WTC11 (cell line): ENCODE measurements around the gene SASH3. TPM values are rescaled to one million over a fixed set of nuclear protein-coding genes. Genes with fewer than 3 reads are reported as not detected.

Source experiments
- ATAC-seq: fragments of 200-7000 bp; cut with Tn5 transposase; 2 replicates; pipeline ENCODE4 v1.10.0; 2021; ENCODE audit warnings: mild to moderate bottlenecking, moderate library complexity
- CTCF ChIA-PET: fragments of 300-600 bp; sonication (Branson Sonifier 250); formaldehyde crosslinking; loops from one replicate; lab custom pipeline; 2021; ENCODE audit warnings: antibody characterized with exemption; lab: Charles Lee
- POLR2A ChIA-PET: fragments of 350-600 bp; sonication (Branson Sonifier 250); formaldehyde crosslinking; loops from one replicate; lab custom pipeline; 2021; ENCODE audit warnings: antibody characterized with exemption; lab: Charles Lee
- DNase-seq: peaks from one replicate; pipeline ENCODE4 v3.0.0; 2021; ENCODE audit warnings: low spot score
- H3K27ac Mint-ChIP-seq: 2 replicates; pipeline ENCODE4 v1.8.0; 2021; ENCODE audit warnings: mixed read lengths
- H3K27me3 Mint-ChIP-seq: 2 replicates; pipeline ENCODE4 v1.8.0; 2021; ENCODE audit warnings: low read depth, mild to moderate bottlenecking, moderate library complexity, mixed read lengths
- H3K36me3 Mint-ChIP-seq: 2 replicates; pipeline ENCODE4 v1.8.0; 2021; ENCODE audit warnings: mixed read lengths
- H3K4me1 Mint-ChIP-seq: 2 replicates; pipeline ENCODE4 v1.8.0; 2022; ENCODE audit warnings: mixed read lengths
- H3K4me3 Mint-ChIP-seq: 2 replicates; pipeline ENCODE4 v1.8.0; 2021; ENCODE audit warnings: mild to moderate bottlenecking, moderate library complexity, mixed read lengths
- H3K9me3 Mint-ChIP-seq: 2 replicates; pipeline ENCODE4 v1.8.0; 2021; ENCODE audit warnings: mixed read lengths
- CBFB ChIP-seq: sonication (generic); formaldehyde crosslinking; IDR thresholded peaks from 2 replicates; pipeline ENCODE4 v1.8.1; 2022; ENCODE audit warnings: mild to moderate bottlenecking, low read depth, missing genetic modification reagents
- CREB1 ChIP-seq: sonication (generic); formaldehyde crosslinking; IDR thresholded peaks from 2 replicates; pipeline ENCODE4 v1.8.0; 2023; ENCODE audit warnings: mild to moderate bottlenecking, missing genetic modification reagents
- ELF4 ChIP-seq: sonication (generic); formaldehyde crosslinking; IDR thresholded peaks from 2 replicates; pipeline ENCODE4 v1.8.1; 2022; ENCODE audit warnings: low read depth, mild to moderate bottlenecking, moderate library complexity, missing genetic modification reagents
- EMX1 ChIP-seq: fragments of 250-450 bp; sonication (Bioruptor Pico); IDR thresholded peaks from 2 replicates; pipeline ENCODE4 v1.8.0; 2021; ENCODE audit warnings: mild to moderate bottlenecking
- FOXJ3 ChIP-seq: sonication (generic); formaldehyde crosslinking; IDR thresholded peaks from 2 replicates; pipeline ENCODE4 v1.9.0; 2021; ENCODE audit warnings: missing genetic modification reagents, mild to moderate bottlenecking, borderline replicate concordance
- GABPB1 ChIP-seq: sonication (generic); formaldehyde crosslinking; IDR thresholded peaks from 2 replicates; pipeline ENCODE4 v1.8.1; 2023; ENCODE audit warnings: mild to moderate bottlenecking, missing genetic modification reagents
- GRHL2 ChIP-seq: fragments of 250-450 bp; sonication (Bioruptor Pico); IDR thresholded peaks from 2 replicates; pipeline ENCODE4 v1.8.0; 2022; ENCODE audit warnings: mild to moderate bottlenecking, moderate library complexity; ENCODE audit not compliant: insufficient replicate concordance, severe bottlenecking
- IRF2 ChIP-seq: sonication (generic); formaldehyde crosslinking; IDR thresholded peaks from 2 replicates; pipeline ENCODE4 v1.8.0; 2022; ENCODE audit warnings: low read depth, missing genetic modification reagents, borderline replicate concordance
- MXD4 ChIP-seq: fragments of 250-450 bp; sonication (Bioruptor Pico); IDR thresholded peaks from 2 replicates; pipeline ENCODE4 v1.8.0; 2021; ENCODE audit warnings: mild to moderate bottlenecking, moderate library complexity, borderline replicate concordance
- NFATC4 ChIP-seq: fragments of 250-450 bp; sonication (Bioruptor Pico); IDR thresholded peaks from 2 replicates; pipeline ENCODE4 v1.9.0; 2021; ENCODE audit warnings: mild to moderate bottlenecking
- OVOL2 ChIP-seq: fragments of 250-450 bp; sonication (Bioruptor Pico); IDR thresholded peaks from 2 replicates; pipeline ENCODE4 v1.9.0; 2021; ENCODE audit warnings: mild to moderate bottlenecking, borderline replicate concordance
- SP1 ChIP-seq: sonication (generic); formaldehyde crosslinking; conservative IDR thresholded peaks from 2 replicates; pipeline ENCODE4 v1.8.1; 2022; ENCODE audit warnings: missing genetic modification reagents
- TCF7 ChIP-seq: sonication (generic); formaldehyde crosslinking; IDR thresholded peaks from 2 replicates; pipeline ENCODE4 v1.8.0; 2022; ENCODE audit warnings: mild to moderate bottlenecking, low read depth, missing genetic modification reagents, moderate library complexity
- TEAD1 ChIP-seq: sonication (generic); formaldehyde crosslinking; IDR thresholded peaks from 2 replicates; pipeline ENCODE4 v1.8.0; 2022; ENCODE audit warnings: mild to moderate bottlenecking, missing genetic modification reagents
- TEAD4 ChIP-seq: sonication (generic); formaldehyde crosslinking; IDR thresholded peaks from 2 replicates; pipeline ENCODE4 v1.8.0; 2022; ENCODE audit warnings: mild to moderate bottlenecking, missing genetic modification reagents
- ZNF219 ChIP-seq: sonication (generic); formaldehyde crosslinking; IDR thresholded peaks from 2 replicates; pipeline ENCODE4 v1.8.0; 2023; ENCODE audit warnings: missing genetic modification reagents, mild to moderate bottlenecking, borderline replicate concordance
- ZNF263 ChIP-seq: sonication (generic); formaldehyde crosslinking; IDR thresholded peaks from 2 replicates; pipeline ENCODE4 v1.8.1; 2022; ENCODE audit warnings: low read depth, mild to moderate bottlenecking, moderate library complexity, missing genetic modification reagents
- ZNF423 ChIP-seq: fragments of 250-450 bp; sonication (Bioruptor Pico); IDR thresholded peaks from 2 replicates; pipeline ENCODE4 v2.1.2; 2022; ENCODE audit warnings: mild to moderate bottlenecking, moderate library complexity
- total RNA-seq: library from RNA; stranded (reverse); gene quantifications from 3 replicates; pipeline ENCODE4 v1.2.3, GENCODE V29; 2021
- TF ChIP-seq, protein P1 (sequence below): sonication (generic); formaldehyde crosslinking; IDR thresholded peaks from 2 replicates; pipeline ENCODE4 v1.8.1; 2023; ENCODE audit warnings: mild to moderate bottlenecking, missing genetic modification reagents, moderate library complexity
- TF ChIP-seq, protein P2 (sequence below): sonication (generic); formaldehyde crosslinking; IDR thresholded peaks from 2 replicates; pipeline ENCODE4 v1.8.0; 2022; ENCODE audit warnings: mild to moderate bottlenecking, missing genetic modification reagents

SASH3 gene
- total RNA-seq, 1 experiment from 2014 or later: 0.22 TPM

DNA sequence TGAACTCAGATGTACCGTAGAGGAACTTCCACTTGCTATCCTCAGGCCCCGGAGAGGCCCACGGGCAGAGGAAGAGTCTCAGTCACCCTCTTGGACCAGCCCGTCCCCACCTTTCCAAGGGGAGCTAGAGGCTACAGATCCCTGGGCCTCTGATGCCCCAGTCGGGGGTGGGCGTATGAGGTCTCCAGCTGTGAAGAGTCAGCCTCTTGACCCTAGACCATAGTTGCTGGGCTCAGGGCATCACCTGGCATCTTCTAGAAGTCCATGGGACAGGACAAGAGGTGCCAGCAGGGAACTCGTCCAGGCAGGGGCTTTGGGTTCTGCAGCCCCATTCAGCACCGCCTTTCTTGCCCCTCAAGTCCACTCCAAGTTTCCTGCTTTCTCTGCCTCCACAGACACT lies 11.6 kb downstream of the SASH3 start:
- ChIA-PET CTCF (no interaction called here), POLR2A (no interaction called here)
- ATAC-seq (no peak), DNase-seq (no peak)
- no peak for TF ChIP-seq MXD4 (CRISPR knock-in tag)
- H3K4me3 Mint-ChIP-seq: no peak overlapping the region
- no peaks in the 10 kb centered on the region for H3K9me3 Mint-ChIP-seq
- H3K27ac Mint-ChIP-seq: no peak overlapping the region
- H3K27me3 Mint-ChIP-seq: no peaks in the 10 kb centered on the region
- no peaks in the 10 kb centered on the region for H3K36me3 Mint-ChIP-seq
- no peaks in the 10 kb centered on the region for H3K4me1 Mint-ChIP-seq

DNA sequence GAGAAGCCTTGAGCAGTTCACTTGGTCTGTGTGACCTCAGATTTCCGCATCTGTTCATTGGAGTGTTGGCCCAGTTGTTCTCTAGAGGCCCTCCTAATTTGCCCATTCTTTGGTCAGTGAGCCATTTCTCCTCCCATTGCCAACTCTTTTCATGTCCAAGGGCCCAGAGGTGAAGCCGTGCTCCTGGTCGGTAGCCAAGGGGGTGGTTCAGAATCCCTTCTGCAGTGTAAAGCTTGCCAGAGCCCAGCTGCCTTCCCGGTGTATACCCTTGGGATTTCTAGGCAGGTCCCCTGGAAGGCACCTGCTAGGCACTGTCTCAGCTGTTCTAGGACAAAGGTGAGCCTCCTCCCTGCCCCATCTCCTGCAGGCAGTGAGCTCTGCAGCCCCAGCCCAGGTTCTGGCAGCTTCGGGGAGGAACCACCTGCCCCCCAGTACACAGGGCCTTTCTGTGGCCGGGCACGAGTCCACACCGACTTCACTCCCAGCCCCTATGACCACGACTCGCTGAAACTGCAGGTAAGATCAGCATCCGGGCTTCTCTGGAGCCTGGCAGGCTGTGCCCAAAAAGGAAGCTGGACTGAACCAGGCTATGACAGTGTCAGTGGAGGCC lies 12.3 kb downstream of the SASH3 start:
- no peaks in the 10 kb centered on the region for H3K4me1 Mint-ChIP-seq
- H3K27ac Mint-ChIP-seq: no peak overlapping the region
- POLR2A ChIA-PET: no interaction called here
- DNase-seq: no peak
- H3K27me3 Mint-ChIP-seq: no peaks in the 10 kb centered on the region
- TF ChIP-seq ZNF219 (CRISPR knock-in tag) (no peak), TEAD1 (CRISPR knock-in tag) (no peak), NFATC4 (no peak), CBFB (CRISPR knock-in tag) (no peak), IRF2 (CRISPR knock-in tag) (no peak), MXD4 (CRISPR knock-in tag) (no peak), ZNF423 (CRISPR knock-in tag) (no peak), ZNF263 (CRISPR knock-in tag) (no peak), TEAD4 (CRISPR knock-in tag) (no peak), OVOL2 (CRISPR knock-in tag) (no peak), ELF4 (CRISPR knock-in tag) (no peak), CREB1 (CRISPR knock-in tag) (no peak), SP1 (CRISPR knock-in tag) (no peak), TCF7 (CRISPR knock-in tag) (no peak), GABPB1 (CRISPR knock-in tag) (no peak), GRHL2 (CRISPR knock-in tag) (no peak), EMX1 (no peak), FOXJ3 (CRISPR knock-in tag) (no peak)
- TF ChIP-seq, protein P1, sequence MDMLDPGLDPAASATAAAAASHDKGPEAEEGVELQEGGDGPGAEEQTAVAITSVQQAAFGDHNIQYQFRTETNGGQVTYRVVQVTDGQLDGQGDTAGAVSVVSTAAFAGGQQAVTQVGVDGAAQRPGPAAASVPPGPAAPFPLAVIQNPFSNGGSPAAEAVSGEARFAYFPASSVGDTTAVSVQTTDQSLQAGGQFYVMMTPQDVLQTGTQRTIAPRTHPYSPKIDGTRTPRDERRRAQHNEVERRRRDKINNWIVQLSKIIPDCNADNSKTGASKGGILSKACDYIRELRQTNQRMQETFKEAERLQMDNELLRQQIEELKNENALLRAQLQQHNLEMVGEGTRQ (CRISPR knock-in tag): no peak
- TF ChIP-seq, all 79 proteins: peak for 0
- H3K4me3 Mint-ChIP-seq: no peak overlapping the region
- CTCF ChIA-PET: no interaction called here
- ATAC-seq: no peak
- no peaks in the 10 kb centered on the region for H3K36me3 Mint-ChIP-seq
- H3K9me3 Mint-ChIP-seq: no peaks in the 10 kb centered on the region

DNA sequence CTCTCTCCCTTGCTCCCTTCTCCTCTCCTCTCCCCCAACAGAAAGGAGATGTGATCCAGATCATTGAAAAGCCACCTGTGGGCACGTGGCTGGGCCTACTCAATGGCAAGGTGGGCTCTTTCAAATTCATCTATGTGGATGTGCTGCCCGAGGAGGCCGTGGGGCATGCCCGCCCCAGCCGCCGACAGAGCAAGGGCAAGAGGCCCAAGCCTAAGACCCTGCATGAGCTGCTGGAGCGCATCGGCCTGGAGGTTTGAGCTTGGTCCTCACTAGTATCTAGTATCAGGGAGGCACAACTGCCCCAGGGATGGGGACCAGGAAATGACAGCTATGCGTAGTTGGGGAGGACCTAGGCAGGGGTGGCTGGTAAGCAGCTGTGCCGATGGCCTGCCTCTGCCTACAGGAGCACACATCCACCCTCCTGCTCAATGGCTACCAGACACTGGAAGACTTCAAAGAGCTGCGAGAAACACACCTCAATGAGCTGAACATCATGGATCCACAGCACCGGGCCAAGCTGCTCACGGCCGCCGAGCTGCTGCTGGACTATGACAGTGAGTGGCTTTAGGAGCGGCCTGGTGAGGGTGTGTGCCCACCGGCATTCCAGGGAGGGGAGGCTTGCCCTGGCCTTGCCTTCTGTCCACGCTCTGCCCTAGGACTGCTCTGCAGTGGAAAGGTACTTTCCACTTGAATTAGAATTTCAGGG lies 13.0 kb downstream of the SASH3 start:
- no peaks in the 10 kb centered on the region for H3K36me3 Mint-ChIP-seq
- TF ChIP-seq, protein P2, sequence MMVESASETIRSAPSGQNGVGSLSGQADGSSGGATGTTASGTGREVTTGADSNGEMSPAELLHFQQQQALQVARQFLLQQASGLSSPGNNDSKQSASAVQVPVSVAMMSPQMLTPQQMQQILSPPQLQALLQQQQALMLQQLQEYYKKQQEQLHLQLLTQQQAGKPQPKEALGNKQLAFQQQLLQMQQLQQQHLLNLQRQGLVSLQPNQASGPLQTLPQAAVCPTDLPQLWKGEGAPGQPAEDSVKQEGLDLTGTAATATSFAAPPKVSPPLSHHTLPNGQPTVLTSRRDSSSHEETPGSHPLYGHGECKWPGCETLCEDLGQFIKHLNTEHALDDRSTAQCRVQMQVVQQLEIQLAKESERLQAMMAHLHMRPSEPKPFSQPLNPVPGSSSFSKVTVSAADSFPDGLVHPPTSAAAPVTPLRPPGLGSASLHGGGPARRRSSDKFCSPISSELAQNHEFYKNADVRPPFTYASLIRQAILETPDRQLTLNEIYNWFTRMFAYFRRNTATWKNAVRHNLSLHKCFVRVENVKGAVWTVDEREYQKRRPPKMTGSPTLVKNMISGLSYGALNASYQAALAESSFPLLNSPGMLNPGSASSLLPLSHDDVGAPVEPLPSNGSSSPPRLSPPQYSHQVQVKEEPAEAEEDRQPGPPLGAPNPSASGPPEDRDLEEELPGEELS: no peak
- H3K4me1 Mint-ChIP-seq: no peaks in the 10 kb centered on the region
- DNase-seq (no peak), ATAC-seq (no peak)
- H3K27me3 Mint-ChIP-seq: no peaks in the 10 kb centered on the region
- ChIA-PET POLR2A (no interaction called here), CTCF (interaction anchor here (2.0 kb wide), 1 partner anchor 37 kb away, joined by 6 read pairs; no protein-coding TSS in a partner anchor)
- no peak overlapping the region for H3K4me3 Mint-ChIP-seq
- no peak overlapping the region for H3K27ac Mint-ChIP-seq
- H3K9me3 Mint-ChIP-seq: no peaks in the 10 kb centered on the region
